GM19452 (cell line): Measurements from ENCODE around the gene STUM.

Source experiments
- ATAC-seq: cut with Tn5 transposase; IDR thresholded peaks from one replicate; pipeline ENCODE4 v1.9.1; 2021; ENCODE audit not compliant: unreplicated experiment

The STUM gene

GRCh38 chr1:226533220-226533619, 15.3 kb upstream of the STUM start:
- no peak for ATAC-seq

GRCh38 chr1:226534098-226534497, 14.5 kb upstream of the STUM start:
- ATAC-seq = no peak

GRCh38 chr1:226534645-226535044, 13.9 kb upstream of the STUM start:
- ATAC-seq = no peak

GRCh38 chr1:226535666-226536065, 12.9 kb upstream of the STUM start:
- no peak for ATAC-seq

- ATAC-seq = no peak
These were observed 7.3 kb upstream of the STUM start for GRCh38 chr1:226541231-226541630.

GRCh38 chr1:226541631-226542622, 6.6 kb upstream of the STUM start:
- ATAC-seq = no peak

- no peak for ATAC-seq
These were observed 5.9 kb upstream of the STUM start for GRCh38 chr1:226542623-226543103.

- ATAC-seq = no peak
These were observed 2.5 kb upstream of the STUM start for GRCh38 chr1:226545836-226546596.

GRCh38 chr1:226546926-226547325, 1.6 kb upstream of the STUM start:
- no peak for ATAC-seq

GRCh38 chr1:226547754-226548191, 791 bp upstream of the STUM start:
- no peak for ATAC-seq

- ATAC-seq = no peak
These were observed 751 bp downstream of the STUM start for GRCh38 chr1:226549094-226549936.

GRCh38 chr1:226549937-226550671, 1.5 kb downstream of the STUM start:
- no peak for ATAC-seq

- no peak for ATAC-seq
These were observed 2.1 kb downstream of the STUM start for GRCh38 chr1:226550672-226551041.

GRCh38 chr1:226551299-226551698, 2.7 kb downstream of the STUM start:
- ATAC-seq = no peak

GRCh38 chr1:226552061-226552460, 3.5 kb downstream of the STUM start:
- ATAC-seq = no peak

- ATAC-seq = no peak
These were observed 4.8 kb downstream of the STUM start for GRCh38 chr1:226553266-226553923.

GRCh38 chr1:226553924-226554282, 5.3 kb downstream of the STUM start:
- no peak for ATAC-seq

- ATAC-seq = no peak
These were observed 6.5 kb downstream of the STUM start for GRCh38 chr1:226555092-226555491.

- ATAC-seq = no peak
These were observed 8.9 kb downstream of the STUM start for GRCh38 chr1:226557424-226557823.
